Tibial artery (tissue), 4 donors: ENCODE measurements around the gene SEMA5B.

ENCODE experiments used
- DNase-seq, 2 donors: peaks; one replicate each; pipeline ENCODE4 v3.0.0-alpha.2; 2019
- H3K27ac ChIP-seq, 2 donors: fragments of 200-600 bp; sonication (generic) in 1 of 2; 1 replicate in 1 of 2; 2 replicates in 1 of 2; pipeline ENCODE4 v1.5.1; 2018 to 2019; ENCODE audit warnings: mild to moderate bottlenecking in 1 of 2
- H3K27me3 ChIP-seq, 2 donors: fragments of 200-600 bp; sonication (generic) in 1 of 2; one replicate each; pipeline versions ENCODE4 v1.5.1 to v1.6.0; 2016 to 2019
- H3K36me3 ChIP-seq, 3 donors: fragments of 200-600 bp; sonication (generic) in 2 of 3; one replicate each; pipeline ENCODE4 v1.5.1; 2016 to 2019; ENCODE audit warnings: mild to moderate bottlenecking in 2 of 3
- H3K4me1 ChIP-seq, 4 donors: fragments of 200-600 bp; sonication (generic) in 2 of 4; 1 replicate in 3 of 4; 2 replicates in 1 of 4; pipeline ENCODE4 v1.5.1; 2016 to 2019
- H3K4me3 ChIP-seq, 2 donors: fragments of 200-600 bp; sonication (generic) in 1 of 2; 1 replicate in 1 of 2; 2 replicates in 1 of 2; pipeline ENCODE4 v1.5.1; 2018 to 2019; ENCODE audit warnings: mild to moderate bottlenecking in 2 of 2
- H3K9me3 ChIP-seq, 3 donors: fragments of 200-600 bp; sonication (generic) in 1 of 3; one replicate each; pipeline ENCODE4 v1.5.1; 2016 to 2019
- CTCF ChIP-seq, 2 experiments: fragments of 200-600 bp in 1 of 2; fragments of 450-650 bp in 1 of 2; IDR thresholded peaks; one replicate each; pipeline ENCODE4 v1.5.1; 2017 to 2019; ENCODE audit warnings: antibody characterized with exemption in 2 of 2, mild to moderate bottlenecking in 1 of 2, moderate library complexity in 1 of 2
- intact Hi-C: fragments of 100-400 bp; cut with DNase I; formaldehyde crosslinking; loops from one replicate; pipeline ENCODE4 v1.15.0; 2023; ENCODE audit warnings: low total_unique reads

SEMA5B gene

GRCh38 chr3:122920986-122921385 is 106.6 kb downstream of the SEMA5B start:
- TF ChIP-seq CTCF (IDR thresholded peaks at IDR 0.05) = no peak
- H3K27ac ChIP-seq = no peak overlapping the region
- intact Hi-C loops = no loop called here
- peaks cover 0 to 16% of the 10 kb centered on the region in 2 donors for H3K27me3 ChIP-seq
- no peaks in the 10 kb centered on the region for H3K9me3 ChIP-seq
- peaks cover 0 to 11% (median 0%) of the 10 kb centered on the region in 4 donors for H3K4me1 ChIP-seq
- peak in 1 of 2 donors; percentile 46 for DNase-seq
- H3K4me3 ChIP-seq = no peak overlapping the region
- no peaks in the 10 kb centered on the region for H3K36me3 ChIP-seq

- Histone ChIP-seq H3K9me3 (no peaks in the 10 kb centered on the region), H3K4me3 (no peak overlapping the region), H3K27me3 (peaks cover 0 to 16% of the 10 kb centered on the region in 2 donors), H3K36me3 (no peaks in the 10 kb centered on the region), H3K4me1 (peaks cover 0 to 11% (median 0%) of the 10 kb centered on the region in 4 donors), H3K27ac (no peak overlapping the region)
- no peak for DNase-seq
- intact Hi-C loops = no loop called here
- no peak for TF ChIP-seq CTCF (IDR thresholded peaks at IDR 0.05)
These were observed 108.3 kb downstream of the SEMA5B start for GRCh38 chr3:122919291-122919610.

- no peak overlapping the region for H3K27ac ChIP-seq
- no peaks in the 10 kb centered on the region for H3K36me3 ChIP-seq
- H3K4me3 ChIP-seq = no peak overlapping the region
- intact Hi-C loops = no loop called here
- no peak for DNase-seq
- H3K27me3 ChIP-seq = peaks cover 0 to 16% of the 10 kb centered on the region in 2 donors
- H3K4me1 ChIP-seq = peaks cover 0 to 11% (median 0%) of the 10 kb centered on the region in 4 donors
- H3K9me3 ChIP-seq = no peaks in the 10 kb centered on the region
- TF ChIP-seq CTCF (IDR thresholded peaks at IDR 0.05) = no peak
These were observed 108.8 kb downstream of the SEMA5B start for GRCh38 chr3:122918576-122919290.

- Histone ChIP-seq H3K27ac (no peak overlapping the region), H3K36me3 (no peaks in the 10 kb centered on the region), H3K9me3 (no peaks in the 10 kb centered on the region), H3K4me1 (peaks cover 0 to 11% (median 0%) of the 10 kb centered on the region in 4 donors), H3K4me3 (no peak overlapping the region), H3K27me3 (peaks cover 0 to 14% of the 10 kb centered on the region in 2 donors)
- DNase-seq = no peak
- intact Hi-C loops = no loop called here
- TF ChIP-seq CTCF (IDR thresholded peaks at IDR 0.05) = no peak
These were observed 110.2 kb downstream of the SEMA5B start for GRCh38 chr3:122917412-122917811.

GRCh38 chr3:122916580-122916979 is 111.0 kb downstream of the SEMA5B start:
- intact Hi-C loops = no loop called here
- no peak overlapping the region for H3K27ac ChIP-seq
- H3K9me3 ChIP-seq = no peaks in the 10 kb centered on the region
- no peaks in the 10 kb centered on the region for H3K36me3 ChIP-seq
- no peak overlapping the region for H3K4me3 ChIP-seq
- no peak for TF ChIP-seq CTCF (IDR thresholded peaks at IDR 0.05)
- H3K4me1 ChIP-seq = peaks cover 0 to 11% (median 0%) of the 10 kb centered on the region in 4 donors
- DNase-seq = no peak
- peaks cover 0 to 15% of the 10 kb centered on the region in 2 donors for H3K27me3 ChIP-seq
